ENCODE measurements around the gene DCTN4. TPM values are rescaled to one million over a fixed set of nuclear protein-coding genes. Genes with fewer than 3 reads are reported as not detected.

Gene DCTN4
- total and polyA plus RNA-seq, 2 experiments from 2014 or later: 15.4 to 41.8 TPM

DNA sequence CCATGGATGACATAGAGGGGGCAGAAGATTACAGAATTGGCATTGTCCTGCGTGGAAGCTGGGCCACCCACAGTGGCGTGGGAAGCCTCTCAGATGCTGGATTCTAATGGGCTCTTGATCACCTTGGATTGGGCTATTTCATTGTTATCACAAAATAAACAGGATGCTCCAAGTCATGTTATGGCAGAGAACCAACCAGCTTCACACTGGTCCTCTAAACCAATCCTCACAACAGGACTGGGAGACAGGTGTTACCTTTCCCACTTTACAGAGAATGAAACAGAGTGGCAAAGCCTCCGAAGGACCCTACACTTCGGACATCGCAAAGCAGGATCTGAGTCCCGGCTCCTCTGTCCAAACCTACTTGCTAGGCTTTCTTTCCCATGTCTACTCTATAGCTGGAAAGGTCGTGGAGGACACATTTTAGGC, 19.3 kb upstream of the DCTN4 start (continued):
- TF ChIP-seq, protein P1, sequence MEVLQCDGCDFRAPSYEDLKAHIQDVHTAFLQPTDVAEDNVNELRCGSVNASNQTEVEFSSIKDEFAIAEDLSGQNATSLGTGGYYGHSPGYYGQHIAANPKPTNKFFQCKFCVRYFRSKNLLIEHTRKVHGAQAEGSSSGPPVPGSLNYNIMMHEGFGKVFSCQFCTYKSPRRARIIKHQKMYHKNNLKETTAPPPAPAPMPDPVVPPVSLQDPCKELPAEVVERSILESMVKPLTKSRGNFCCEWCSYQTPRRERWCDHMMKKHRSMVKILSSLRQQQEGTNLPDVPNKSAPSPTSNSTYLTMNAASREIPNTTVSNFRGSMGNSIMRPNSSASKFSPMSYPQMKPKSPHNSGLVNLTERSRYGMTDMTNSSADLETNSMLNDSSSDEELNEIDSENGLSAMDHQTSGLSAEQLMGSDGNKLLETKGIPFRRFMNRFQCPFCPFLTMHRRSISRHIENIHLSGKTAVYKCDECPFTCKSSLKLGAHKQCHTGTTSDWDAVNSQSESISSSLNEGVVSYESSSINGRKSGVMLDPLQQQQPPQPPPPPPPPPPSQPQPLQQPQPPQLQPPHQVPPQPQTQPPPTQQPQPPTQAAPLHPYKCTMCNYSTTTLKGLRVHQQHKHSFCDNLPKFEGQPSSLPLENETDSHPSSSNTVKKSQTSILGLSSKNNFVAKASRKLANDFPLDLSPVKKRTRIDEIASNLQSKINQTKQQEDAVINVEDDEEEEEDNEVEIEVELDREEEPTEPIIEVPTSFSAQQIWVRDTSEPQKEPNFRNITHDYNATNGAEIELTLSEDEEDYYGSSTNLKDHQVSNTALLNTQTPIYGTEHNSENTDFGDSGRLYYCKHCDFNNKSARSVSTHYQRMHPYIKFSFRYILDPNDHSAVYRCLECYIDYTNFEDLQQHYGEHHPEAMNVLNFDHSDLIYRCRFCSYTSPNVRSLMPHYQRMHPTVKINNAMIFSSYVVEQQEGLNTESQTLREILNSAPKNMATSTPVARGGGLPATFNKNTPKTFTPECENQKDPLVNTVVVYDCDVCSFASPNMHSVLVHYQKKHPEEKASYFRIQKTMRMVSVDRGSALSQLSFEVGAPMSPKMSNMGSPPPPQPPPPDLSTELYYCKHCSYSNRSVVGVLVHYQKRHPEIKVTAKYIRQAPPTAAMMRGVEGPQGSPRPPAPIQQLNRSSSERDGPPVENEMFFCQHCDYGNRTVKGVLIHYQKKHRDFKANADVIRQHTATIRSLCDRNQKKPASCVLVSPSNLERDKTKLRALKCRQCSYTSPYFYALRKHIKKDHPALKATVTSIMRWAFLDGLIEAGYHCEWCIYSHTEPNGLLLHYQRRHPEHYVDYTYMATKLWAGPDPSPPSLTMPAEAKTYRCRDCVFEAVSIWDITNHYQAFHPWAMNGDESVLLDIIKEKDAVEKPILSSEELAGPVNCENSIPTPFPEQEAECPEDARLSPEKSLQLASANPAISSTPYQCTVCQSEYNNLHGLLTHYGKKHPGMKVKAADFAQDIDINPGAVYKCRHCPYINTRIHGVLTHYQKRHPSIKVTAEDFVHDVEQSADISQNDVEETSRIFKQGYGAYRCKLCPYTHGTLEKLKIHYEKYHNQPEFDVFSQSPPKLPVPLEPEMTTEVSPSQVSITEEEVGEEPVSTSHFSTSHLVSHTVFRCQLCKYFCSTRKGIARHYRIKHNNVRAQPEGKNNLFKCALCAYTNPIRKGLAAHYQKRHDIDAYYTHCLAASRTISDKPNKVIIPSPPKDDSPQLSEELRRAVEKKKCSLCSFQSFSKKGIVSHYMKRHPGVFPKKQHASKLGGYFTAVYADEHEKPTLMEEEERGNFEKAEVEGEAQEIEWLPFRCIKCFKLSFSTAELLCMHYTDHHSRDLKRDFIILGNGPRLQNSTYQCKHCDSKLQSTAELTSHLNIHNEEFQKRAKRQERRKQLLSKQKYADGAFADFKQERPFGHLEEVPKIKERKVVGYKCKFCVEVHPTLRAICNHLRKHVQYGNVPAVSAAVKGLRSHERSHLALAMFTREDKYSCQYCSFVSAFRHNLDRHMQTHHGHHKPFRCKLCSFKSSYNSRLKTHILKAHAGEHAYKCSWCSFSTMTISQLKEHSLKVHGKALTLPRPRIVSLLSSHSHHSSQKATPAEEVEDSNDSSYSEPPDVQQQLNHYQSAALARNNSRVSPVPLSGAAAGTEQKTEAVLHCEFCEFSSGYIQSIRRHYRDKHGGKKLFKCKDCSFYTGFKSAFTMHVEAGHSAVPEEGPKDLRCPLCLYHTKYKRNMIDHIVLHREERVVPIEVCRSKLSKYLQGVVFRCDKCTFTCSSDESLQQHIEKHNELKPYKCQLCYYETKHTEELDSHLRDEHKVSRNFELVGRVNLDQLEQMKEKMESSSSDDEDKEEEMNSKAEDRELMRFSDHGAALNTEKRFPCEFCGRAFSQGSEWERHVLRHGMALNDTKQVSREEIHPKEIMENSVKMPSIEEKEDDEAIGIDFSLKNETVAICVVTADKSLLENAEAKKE (CRISPR knock-in tag; IDR thresholded peaks at IDR 0.05): no peak

DNA sequence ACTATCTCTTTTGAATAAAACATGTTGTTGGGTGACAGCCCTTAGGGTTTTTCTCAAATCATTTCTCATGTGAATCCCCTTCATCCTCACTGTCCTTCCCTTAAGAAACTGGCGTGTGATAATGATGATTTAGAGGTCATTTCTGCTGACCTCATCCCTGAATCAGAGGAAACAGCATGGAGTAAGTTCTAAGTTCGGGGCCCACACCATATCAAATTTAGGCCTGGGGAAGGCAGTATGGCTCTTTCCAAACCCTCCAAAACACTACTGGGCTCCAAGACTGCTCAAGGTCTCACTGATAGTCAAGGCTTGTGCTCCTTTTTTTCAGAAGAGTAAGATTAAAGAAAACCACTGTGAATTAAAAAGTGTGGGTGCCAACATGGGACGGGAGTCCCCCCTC, 18.9 kb upstream of the DCTN4 start:
- no peak for DNase-seq (ENCODE audit: low spot score)
- no peaks in the 10 kb centered on the region; the same call in 2 of the 3 replicates for H3K36me3 Mint-ChIP-seq (ENCODE audit: low read depth)
- peak overlapping the region; percentile 78 for H3K4me3 ChIP-seq
- H3F3A ChIP-seq (replicated peaks; ENCODE audit: low read depth): no peaks in the 10 kb centered on the region
- no peak overlapping the region for H3K27ac ChIP-seq (ENCODE audit: low read depth)
- peaks cover 24% of the 10 kb centered on the region for H3K4me1 Mint-ChIP-seq
- H3K9me2 ChIP-seq (ENCODE audit: insufficient read depth): no peaks in the 10 kb centered on the region
- H2AFZ ChIP-seq: peak overlapping the region; percentile 99; the same call in 1 of the 2 replicates
- peaks cover 5% of the 10 kb centered on the region for H3K4me1 ChIP-seq (ENCODE audit: insufficient read depth)
- H4K20me1 ChIP-seq (replicated peaks; ENCODE audit: insufficient read depth): no peaks in the 10 kb centered on the region
- H3K27me3 ChIP-seq (ENCODE audit: insufficient read depth): peaks cover 17% of the 10 kb centered on the region
- peaks cover 12% of the 10 kb centered on the region for H3K27me3 Mint-ChIP-seq (ENCODE audit: insufficient read depth, low read depth, poor library complexity)
- no peak overlapping the region for H3K27ac Mint-ChIP-seq
- peak overlapping the region; percentile 94 for H3K4me3 Mint-ChIP-seq
- H3K4me2 ChIP-seq: peak overlapping the region; percentile 86
- H3K79me2 ChIP-seq (replicated peaks; ENCODE audit: insufficient read depth): no peaks in the 10 kb centered on the region
- H3K36me3 ChIP-seq (ENCODE audit: insufficient read depth): no peaks in the 10 kb centered on the region
- no peaks in the 10 kb centered on the region for H3K9me3 Mint-ChIP-seq
- no peak for ATAC-seq
- TF ChIP-seq, protein P1 (CRISPR knock-in tag; IDR thresholded peaks at IDR 0.05): no peak
- TF ChIP-seq, protein P2, sequence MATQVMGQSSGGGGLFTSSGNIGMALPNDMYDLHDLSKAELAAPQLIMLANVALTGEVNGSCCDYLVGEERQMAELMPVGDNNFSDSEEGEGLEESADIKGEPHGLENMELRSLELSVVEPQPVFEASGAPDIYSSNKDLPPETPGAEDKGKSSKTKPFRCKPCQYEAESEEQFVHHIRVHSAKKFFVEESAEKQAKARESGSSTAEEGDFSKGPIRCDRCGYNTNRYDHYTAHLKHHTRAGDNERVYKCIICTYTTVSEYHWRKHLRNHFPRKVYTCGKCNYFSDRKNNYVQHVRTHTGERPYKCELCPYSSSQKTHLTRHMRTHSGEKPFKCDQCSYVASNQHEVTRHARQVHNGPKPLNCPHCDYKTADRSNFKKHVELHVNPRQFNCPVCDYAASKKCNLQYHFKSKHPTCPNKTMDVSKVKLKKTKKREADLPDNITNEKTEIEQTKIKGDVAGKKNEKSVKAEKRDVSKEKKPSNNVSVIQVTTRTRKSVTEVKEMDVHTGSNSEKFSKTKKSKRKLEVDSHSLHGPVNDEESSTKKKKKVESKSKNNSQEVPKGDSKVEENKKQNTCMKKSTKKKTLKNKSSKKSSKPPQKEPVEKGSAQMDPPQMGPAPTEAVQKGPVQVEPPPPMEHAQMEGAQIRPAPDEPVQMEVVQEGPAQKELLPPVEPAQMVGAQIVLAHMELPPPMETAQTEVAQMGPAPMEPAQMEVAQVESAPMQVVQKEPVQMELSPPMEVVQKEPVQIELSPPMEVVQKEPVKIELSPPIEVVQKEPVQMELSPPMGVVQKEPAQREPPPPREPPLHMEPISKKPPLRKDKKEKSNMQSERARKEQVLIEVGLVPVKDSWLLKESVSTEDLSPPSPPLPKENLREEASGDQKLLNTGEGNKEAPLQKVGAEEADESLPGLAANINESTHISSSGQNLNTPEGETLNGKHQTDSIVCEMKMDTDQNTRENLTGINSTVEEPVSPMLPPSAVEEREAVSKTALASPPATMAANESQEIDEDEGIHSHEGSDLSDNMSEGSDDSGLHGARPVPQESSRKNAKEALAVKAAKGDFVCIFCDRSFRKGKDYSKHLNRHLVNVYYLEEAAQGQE (IDR thresholded peaks at IDR 0.05; ENCODE audit: unreplicated experiment): no peak
- TF ChIP-seq POLR2AphosphoS5 (IDR thresholded peaks at IDR 0.05; ENCODE audit: low read depth) (no peak), EZH2 (IDR thresholded peaks at IDR 0.05; ENCODE audit: low read depth, unreplicated experiment) (no peak), ZNF331 (CRISPR knock-in tag; IDR thresholded peaks at IDR 0.05; ENCODE audit: low read depth) (no peak), JUNB (IDR thresholded peaks at IDR 0.05; ENCODE audit: unreplicated experiment) (no peak)
